Calu3 (cell line): ENCODE results near the gene SERPINA5. TPM values are rescaled to one million over a fixed set of nuclear protein-coding genes. Genes with fewer than 3 reads are reported as not detected.

Experiments used
- BruUV-seq: library from RNA; stranded (reverse); fragments of 400-500 nt; replicated peaks from 2 replicates; lab custom pipeline; 2021; lab: Mats Ljungman, UMichigan
- CTCF ChIA-PET: fragments of 300-600 bp; sonication (Branson Sonifier 250); formaldehyde crosslinking; loops from one replicate; lab custom pipeline; 2022; ENCODE audit warnings: antibody characterized with exemption; lab: Charles Lee
- DNase-seq: peaks from one replicate; pipeline ENCODE4 v3.0.0; 2022
- H3K27ac Mint-ChIP-seq: one replicate; pipeline ENCODE4 v1.8.0; 2022; ENCODE audit warnings: mixed read lengths; ENCODE audit not compliant: unreplicated experiment
- H3K27me3 Mint-ChIP-seq: one replicate; pipeline ENCODE4 v1.8.0; 2022; ENCODE audit warnings: mixed read lengths; ENCODE audit not compliant: unreplicated experiment
- H3K36me3 Mint-ChIP-seq: one replicate; pipeline ENCODE4 v1.8.0; 2022; ENCODE audit warnings: mild to moderate bottlenecking, moderate library complexity, mixed read lengths; ENCODE audit not compliant: insufficient read depth, unreplicated experiment
- H3K4me1 Mint-ChIP-seq: one replicate; pipeline ENCODE4 v1.8.0; 2022; ENCODE audit warnings: mild to moderate bottlenecking, low read depth, mixed read lengths; ENCODE audit not compliant: unreplicated experiment
- H3K4me3 Mint-ChIP-seq: one replicate; pipeline ENCODE4 v1.8.0; 2022; ENCODE audit warnings: mild to moderate bottlenecking, low read depth, moderate library complexity, mixed read lengths; ENCODE audit not compliant: unreplicated experiment
- H3K9me3 Mint-ChIP-seq: one replicate; pipeline ENCODE4 v1.8.0; 2022; ENCODE audit warnings: low read depth, mixed read lengths; ENCODE audit not compliant: unreplicated experiment
- CTCF ChIP-seq: fragments of 200-600 bp; IDR thresholded peaks from one replicate; pipeline ENCODE4 v1.8.0; 2022; ENCODE audit warnings: antibody characterized with exemption; ENCODE audit not compliant: unreplicated experiment
- intact Hi-C: fragments of 100-400 bp; cut with micrococcal nuclease; formaldehyde crosslinking; loops from one replicate; pipeline ENCODE4 v1.10.0; 2022; ENCODE audit not compliant: unreplicated experiment
- total RNA-seq: library from RNA; stranded (reverse); gene quantifications from 2 replicates; pipeline ENCODE4 v1.2.3, GENCODE V29; 2022

SERPINA5 gene
- total RNA-seq, 1 experiment from 2014 or later = 20.7 TPM

DNA sequence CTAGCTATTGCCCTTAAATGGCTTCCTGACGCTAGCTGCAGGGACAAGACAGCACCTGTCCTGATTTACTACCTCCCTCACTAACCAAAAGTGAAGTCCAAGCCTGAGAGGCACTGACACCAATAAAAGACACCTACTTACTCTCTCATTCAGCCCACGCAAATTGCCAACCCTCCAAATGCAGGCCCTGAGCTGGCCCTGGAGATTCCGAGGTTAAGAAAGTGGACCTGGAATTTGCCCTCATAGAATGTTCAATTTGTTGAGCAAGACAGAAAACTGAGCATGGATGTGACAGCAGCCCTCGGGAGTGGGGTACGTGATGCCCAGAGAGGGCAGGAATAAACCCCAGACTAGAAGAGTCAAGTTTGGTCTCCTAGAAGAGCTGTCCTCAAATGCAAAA lies 47.4 kb downstream of the SERPINA5 start:
- Mint-ChIP-seq H3K4me3 (no peak overlapping the region), H3K36me3 (peaks cover 8% of the 10 kb centered on the region), H3K4me1 (no peaks in the 10 kb centered on the region), H3K27ac (no peak overlapping the region), H3K9me3 (peaks cover 3% of the 10 kb centered on the region), H3K27me3 (peaks cover 16% of the 10 kb centered on the region)
- intact Hi-C loops = no loop called here
- CTCF ChIA-PET = interaction anchor here (1.2 kb wide), 1 partner anchor 29 kb away, joined by 3 read pairs; no protein-coding TSS in a partner anchor
- no peak for TF ChIP-seq CTCF
- no peak for DNase-seq
- BruUV-seq = no TSS peak

- no peak overlapping the region for H3K27ac Mint-ChIP-seq
- CTCF ChIA-PET = no interaction called here
- no TSS peak for BruUV-seq
- DNase-seq = no peak
- H3K9me3 Mint-ChIP-seq = peaks cover 3% of the 10 kb centered on the region
- peaks cover 8% of the 10 kb centered on the region for H3K36me3 Mint-ChIP-seq
- peaks cover 26% of the 10 kb centered on the region for H3K27me3 Mint-ChIP-seq
- intact Hi-C loops = no loop called here
- H3K4me1 Mint-ChIP-seq = no peaks in the 10 kb centered on the region
- TF ChIP-seq CTCF = no peak
- no peak overlapping the region for H3K4me3 Mint-ChIP-seq
These were observed 49.2 kb downstream of the SERPINA5 start for GRCh38 chr14:94630396-94630795.

- Mint-ChIP-seq H3K36me3 (peaks cover 8% of the 10 kb centered on the region), H3K27ac (no peak overlapping the region), H3K9me3 (peaks cover 3% of the 10 kb centered on the region), H3K4me1 (no peaks in the 10 kb centered on the region), H3K27me3 (peaks cover 26% of the 10 kb centered on the region), H3K4me3 (no peak overlapping the region)
- DNase-seq = no peak
- BruUV-seq = no TSS peak
- no peak for TF ChIP-seq CTCF
- CTCF ChIA-PET = no interaction called here
- intact Hi-C loops = no loop called here
These were observed 49.8 kb downstream of the SERPINA5 start for GRCh38 chr14:94631050-94631449.

- peaks cover 26% of the 10 kb centered on the region for H3K27me3 Mint-ChIP-seq
- peaks cover 8% of the 10 kb centered on the region for H3K36me3 Mint-ChIP-seq
- CTCF ChIA-PET = no interaction called here
- TF ChIP-seq CTCF = no peak
- DNase-seq = no peak
- intact Hi-C loops = no loop called here
- H3K27ac Mint-ChIP-seq = no peak overlapping the region
- peaks cover 3% of the 10 kb centered on the region for H3K9me3 Mint-ChIP-seq
- no peak overlapping the region for H3K4me3 Mint-ChIP-seq
- no peaks in the 10 kb centered on the region for H3K4me1 Mint-ChIP-seq
- BruUV-seq = no TSS peak
These were observed 50.5 kb downstream of the SERPINA5 start for GRCh38 chr14:94631536-94632304.
